Pancreas (tissue), 10 donors: Measurements from ENCODE around the gene RET. TPM values are rescaled to one million over a fixed set of nuclear protein-coding genes. Genes with fewer than 3 reads are reported as not detected.

Experiments
- ATAC-seq, 4 donors: fragments of 200-7000 bp; cut with Tn5 transposase; one replicate each; pipeline versions ENCODE4 v1.8.0 to v1.9.1; 2020; ENCODE audit warnings: mild to moderate bottlenecking in 4 of 4, moderate library complexity in 4 of 4
- DNase-seq, 6 donors: peaks; one replicate each; pipeline ENCODE4 v3.0.0-alpha.2; 2020
- FAIRE-seq: peaks from 2 replicates; lab custom pipeline; 2012; peaks lifted over from hg19 to GRCh38; lab: Jason Lieb, UNC
- H3K27ac ChIP-seq, 4 donors: fragments of 200-600 bp; sonication (generic); 1 replicate in 3 of 4; 2 replicates in 1 of 4; pipeline versions ENCODE4 v1.5.0 to v1.8.0; 2020
- H3K27me3 ChIP-seq, 4 donors: fragments of 200-600 bp; one replicate each; pipeline ENCODE4 v1.8.0; 2021
- H3K36me3 ChIP-seq, 3 donors: fragments of 200-600 bp; sonication (generic) in 1 of 3; one replicate each; pipeline versions ENCODE4 v1.5.0 to v1.8.0; 2020 to 2021
- H3K4me1 ChIP-seq, 3 donors: fragments of 200-600 bp; one replicate each; pipeline ENCODE4 v1.8.0; 2021
- H3K4me3 ChIP-seq, 4 donors: fragments of 200-600 bp; sonication (generic) in 2 of 4; one replicate each; pipeline versions ENCODE4 v1.5.0 to v1.8.0; 2020 to 2021
- H3K9me3 ChIP-seq, 4 donors: fragments of 200-600 bp; one replicate each; pipeline ENCODE4 v1.8.0; 2021
- CTCF ChIP-seq, 4 donors: fragments of 200-600 bp; sonication (generic) in 3 of 4; IDR thresholded peaks; one replicate each; pipeline versions ENCODE4 v1.5.0 to v1.8.0; 2021; ENCODE audit warnings: antibody characterized with exemption in 4 of 4
- WGBS, 2 donors: extraction: QIAGEN DNeasy Blood & Tissue Kit; methylation state at CpG; one replicate each; pipeline ENCODE4 v1.1.7; 2013; 5-methylcytosine and 5-hydroxymethylcytosine counted together
- intact Hi-C, 3 donors: fragments of 100-400 bp; cut with DNase I; formaldehyde crosslinking; loops; one replicate each; pipeline versions ENCODE4 v1.11.1 to v1.14.2; 2022
- polyA plus RNA-seq, 2 donors: library from polyadenylated mRNA; stranded (reverse); fragments of 200-250 nt; gene quantifications; one replicate each; pipeline ENCODE4 v1.2.3, GENCODE V29; 2013
- total RNA-seq, 6 donors: library from RNA; stranded (reverse); fragmentation: NEBNext Ultra II Directional in 4 of 6; extraction: Animal tissue kit (Norgen Biotek cat#: 25700) in 4 of 6; gene quantifications; one replicate each; pipeline versions ENCODE4 v1.2.1 to v1.2.4, GENCODE V29; 2021 to 2023
- donor health status: healthy with polysubstance abuse.
- donor health status: DM: no; HTN: no; CAD: no; lungs with moderate emphysema.
- donor health status: DM: no; HTN: no; CAD: no.
- donor health status: control.
- donor health status: control.
- donor health status: Bipolar disorder and iron deficiency.
- donor health status: DM: yes; HTN: yes; CAD: no.
- donor health status: DM: no; HTN: no; CAD: no.
- donor health status: DM: no; HTN: no; CAD: no.
- donor health status: DM: yes; HTN: yes; CAD: no.

The RET gene
- total and polyA plus RNA-seq, 8 donors, result 0.32 to 4.4 (median 0.83) TPM

- H3K27me3 ChIP-seq, result no peaks in the 10 kb centered on the region
Observed at GRCh38 chr10:43114088-43114742, 37.3 kb downstream of the RET start.

GRCh38 chr10:43114743-43115611 lies 38.1 kb downstream of the RET start:
- WGBS, 2 donors, result 76 to 82% methylated on average over 17 of the region's 17 CpGs
- Histone ChIP-seq H3K36me3 (no peaks in the 10 kb centered on the region), H3K27me3 (no peaks in the 10 kb centered on the region), H3K4me3 (no peak overlapping the region), H3K27ac (no peak overlapping the region), H3K4me1 (no peaks in the 10 kb centered on the region), H3K9me3 (no peaks in the 10 kb centered on the region)
- ATAC-seq (no peak), FAIRE-seq (no peak), DNase-seq (peak in 1 of 6 donors; percentile 8)
- TF ChIP-seq CTCF (IDR thresholded peaks at IDR 0.05), result no peak
- intact Hi-C loops, result loop anchor here in 1 of 3 donors (10.0 kb wide), 1 partner anchor 240 kb away; no protein-coding TSS in a partner anchor

More at GRCh38 chr10:43114088-43114742, 37.3 kb downstream of the RET start:
- DNase-seq (peak in 3 of 6 donors; percentile 5 to 50 (median 48)), FAIRE-seq (no peak), ATAC-seq (no peak)
- Histone ChIP-seq H3K36me3 (no peaks in the 10 kb centered on the region), H3K27ac (no peak overlapping the region), H3K4me3 (no peak overlapping the region), H3K9me3 (no peaks in the 10 kb centered on the region), H3K4me1 (no peaks in the 10 kb centered on the region)
- intact Hi-C loops, result loop anchor here in 1 of 3 donors (10.0 kb wide), 1 partner anchor 239 kb away; no protein-coding TSS in a partner anchor
- no peak for TF ChIP-seq CTCF (IDR thresholded peaks at IDR 0.05)
- 83 to 92% methylated on average over 24 of the region's 24 CpGs for WGBS, 2 donors

GRCh38 chr10:43115881-43116595 lies 39.2 kb downstream of the RET start:
- no peak for TF ChIP-seq CTCF (IDR thresholded peaks at IDR 0.05)
- DNase-seq (peak in 2 of 6 donors; percentile 5 to 35), FAIRE-seq (no peak), ATAC-seq (no peak)
- no peaks in the 10 kb centered on the region for H3K27me3 ChIP-seq
- no peaks in the 10 kb centered on the region for H3K9me3 ChIP-seq
- no peaks in the 10 kb centered on the region for H3K4me1 ChIP-seq
- 85 to 95% methylated on average over 9 to 10 of the region's 10 CpGs for WGBS, 2 donors
- no peak overlapping the region for H3K4me3 ChIP-seq
- no peaks in the 10 kb centered on the region for H3K36me3 ChIP-seq
- no peak overlapping the region for H3K27ac ChIP-seq
- intact Hi-C loops, result loop anchor here in 1 of 3 donors (10.0 kb wide), 1 partner anchor 241 kb away; no protein-coding TSS in a partner anchor

GRCh38 chr10:43116596-43116995 lies 39.7 kb downstream of the RET start:
- no peak for FAIRE-seq

More at GRCh38 chr10:43116596-43116995, 39.7 kb downstream of the RET start:
- WGBS, 2 donors, result 73 to 75% methylated on average over 10 of the region's 10 CpGs
- Histone ChIP-seq H3K4me3 (no peak overlapping the region), H3K9me3 (no peaks in the 10 kb centered on the region), H3K36me3 (no peaks in the 10 kb centered on the region), H3K27ac (no peak overlapping the region), H3K4me1 (no peaks in the 10 kb centered on the region), H3K27me3 (no peaks in the 10 kb centered on the region)
- ATAC-seq (no peak), DNase-seq (no peak)
- intact Hi-C loops, result loop anchor here in 1 of 3 donors (10.0 kb wide), 1 partner anchor 242 kb away; no protein-coding TSS in a partner anchor
- no peak for TF ChIP-seq CTCF (IDR thresholded peaks at IDR 0.05)
